ENCODE results near the gene EML4. TPM values are rescaled to one million over a fixed set of nuclear protein-coding genes. Genes with fewer than 3 reads are reported as not detected.

EML4 gene
- total and polyA plus RNA-seq, 10 of the 15 experiments (the other 5 are each of a cell fraction or from before 2014, with no cell fraction given), result 23.1 to 91.3 (median 77.4) TPM

DNA sequence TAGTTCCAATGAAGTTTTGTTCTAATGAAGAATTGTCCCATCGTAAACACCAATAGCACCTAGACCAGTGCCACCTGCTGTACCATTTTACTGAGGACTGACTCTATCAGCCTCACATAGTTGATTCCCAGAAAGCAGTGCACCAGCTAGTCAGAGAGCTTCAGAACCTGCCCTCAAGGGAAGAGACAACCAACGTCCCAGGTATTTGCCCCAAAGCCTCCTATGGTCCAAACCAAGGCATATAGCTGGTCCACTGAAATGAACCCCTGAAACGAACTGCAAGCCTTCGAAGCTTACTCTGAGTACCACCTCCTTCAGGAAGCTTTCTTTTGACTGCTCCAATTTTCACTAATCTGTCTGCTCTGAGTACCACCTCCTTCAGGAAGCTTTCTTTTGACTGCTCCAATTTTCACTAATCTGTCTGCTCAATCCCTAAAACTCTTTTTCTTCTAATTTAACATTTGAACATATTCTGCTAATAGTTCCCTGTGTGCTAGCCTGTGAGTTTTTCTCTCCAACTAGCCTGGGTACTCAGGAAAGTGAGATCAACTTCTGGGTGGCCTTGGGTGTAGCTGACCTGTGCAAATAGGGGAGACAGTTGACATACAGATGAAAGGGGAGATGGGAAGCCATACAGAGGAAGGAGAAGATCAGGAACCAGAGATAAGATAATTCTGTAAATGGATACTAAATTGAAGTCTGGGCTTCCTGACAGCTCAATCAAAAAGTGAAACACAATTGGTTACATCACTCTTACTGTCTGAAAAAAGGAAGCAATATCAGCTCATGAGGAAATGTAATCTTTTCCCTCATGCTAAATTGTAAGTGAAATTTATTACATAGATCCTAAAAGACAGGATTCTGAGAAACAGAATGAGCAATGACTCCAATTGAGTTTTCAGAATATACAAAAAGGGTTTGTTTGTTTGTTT lies 33.5 kb upstream of the EML4 start (continued):
- TF ChIP-seq, protein P1, sequence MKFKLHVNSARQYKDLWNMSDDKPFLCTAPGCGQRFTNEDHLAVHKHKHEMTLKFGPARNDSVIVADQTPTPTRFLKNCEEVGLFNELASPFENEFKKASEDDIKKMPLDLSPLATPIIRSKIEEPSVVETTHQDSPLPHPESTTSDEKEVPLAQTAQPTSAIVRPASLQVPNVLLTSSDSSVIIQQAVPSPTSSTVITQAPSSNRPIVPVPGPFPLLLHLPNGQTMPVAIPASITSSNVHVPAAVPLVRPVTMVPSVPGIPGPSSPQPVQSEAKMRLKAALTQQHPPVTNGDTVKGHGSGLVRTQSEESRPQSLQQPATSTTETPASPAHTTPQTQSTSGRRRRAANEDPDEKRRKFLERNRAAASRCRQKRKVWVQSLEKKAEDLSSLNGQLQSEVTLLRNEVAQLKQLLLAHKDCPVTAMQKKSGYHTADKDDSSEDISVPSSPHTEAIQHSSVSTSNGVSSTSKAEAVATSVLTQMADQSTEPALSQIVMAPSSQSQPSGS (IDR thresholded peaks at IDR 0.05; ENCODE audit: low read length), result peak; percentile 52; the same call in 1 of the 2 replicates

DNA sequence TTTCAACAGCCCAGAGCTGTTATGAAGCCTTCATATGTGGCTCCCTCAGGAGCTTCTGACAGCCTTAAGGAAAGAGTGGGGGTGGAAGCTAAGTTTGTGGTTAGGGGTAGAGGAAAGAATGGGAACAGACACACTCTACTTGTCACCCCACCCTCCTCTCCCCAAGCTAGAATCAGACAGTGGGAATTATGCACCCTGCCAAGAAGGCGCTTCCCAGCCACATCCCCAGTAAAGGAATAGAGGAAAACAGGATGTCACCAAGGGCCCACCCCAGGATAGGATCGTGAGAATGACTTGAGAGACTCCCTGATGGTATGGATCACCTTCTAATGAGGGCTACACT lies 32.4 kb upstream of the EML4 start:
- DNase-seq (ENCODE audit: low read depth, low spot score) (no peak), ATAC-seq (no peak), FAIRE-seq (no peak)
- 96% methylated on average over 2 of the region's 2 CpGs for WGBS (ENCODE audit: insufficient coverage, insufficient replicate concordance, low lambda C conversion rate, missing lambda C conversion rate)
- no peaks in the 10 kb centered on the region for H3K36me3 ChIP-seq (ENCODE audit: control insufficient read depth in 2 of 2, insufficient read depth in 2 of 2, low read length in 1 of 2)
- H3K4me3 ChIP-seq, result no peak overlapping the region
- ChIA-PET POLR2A (interaction anchor here (0.6 to 2.4 kb wide), 6 partner anchors 8 to 149 kb away, joined by 3 to 13 read pairs (median 4); no protein-coding TSS in a partner anchor), CTCF (interaction anchor here (0.6 to 3.3 kb wide), 7 partner anchors 9 to 286 kb away, joined by 3 to 15 read pairs (median 3); no protein-coding TSS in a partner anchor), RAD21 (ENCODE audit: unreplicated experiment) (interaction anchor here (0.7 to 2.6 kb wide), 5 partner anchors 30 to 36 kb away, joined by 3 to 11 read pairs (median 3); partner anchors contain the start of gene EML4), SMC1A (ENCODE audit: uncharacterized antibody, unreplicated experiment) (interaction anchor here (0.9 to 2.8 kb wide), 7 partner anchors 9 to 102 kb away, joined by 3 to 21 read pairs (median 13); no protein-coding TSS in a partner anchor)
- no TSS peak for BruUV-seq (replicated peaks)
- H4K20me1 ChIP-seq (ENCODE audit: control insufficient read depth, insufficient read depth), result no peaks in the 10 kb centered on the region
- no peak overlapping the region for H3K4me2 ChIP-seq (ENCODE audit: control insufficient read depth, insufficient read depth)
- no peaks in the 10 kb centered on the region for H3K79me2 ChIP-seq (ENCODE audit: control insufficient read depth, insufficient read depth, low read length)
- H3K9ac ChIP-seq (ENCODE audit: control insufficient read depth, insufficient read depth, low read length), result no peak overlapping the region
- no peaks in the 10 kb centered on the region for H3K9me3 ChIP-seq (replicated peaks; ENCODE audit: control insufficient read depth, insufficient read depth, low read length)
- H3K4me1 ChIP-seq (ENCODE audit: control insufficient read depth, insufficient read depth, low read length), result peaks cover 28% of the 10 kb centered on the region
- no peaks in the 10 kb centered on the region for H3K27me3 ChIP-seq (replicated peaks in 1 of 2; ENCODE audit: control insufficient read depth in 2 of 2, insufficient read depth in 2 of 2, low read length in 1 of 2)
- no peak overlapping the region for H3K27ac ChIP-seq (ENCODE audit: control insufficient read depth, insufficient read depth)
- in situ Hi-C loops (cut with MboI), result no loop called here
- no peak overlapping the region for H2AFZ ChIP-seq (ENCODE audit: control insufficient read depth, low read depth, low read length)
- intact Hi-C loops (cut with micrococcal nuclease; ENCODE audit: unreplicated experiment), result no loop called here
- TF ChIP-seq, protein P2, sequence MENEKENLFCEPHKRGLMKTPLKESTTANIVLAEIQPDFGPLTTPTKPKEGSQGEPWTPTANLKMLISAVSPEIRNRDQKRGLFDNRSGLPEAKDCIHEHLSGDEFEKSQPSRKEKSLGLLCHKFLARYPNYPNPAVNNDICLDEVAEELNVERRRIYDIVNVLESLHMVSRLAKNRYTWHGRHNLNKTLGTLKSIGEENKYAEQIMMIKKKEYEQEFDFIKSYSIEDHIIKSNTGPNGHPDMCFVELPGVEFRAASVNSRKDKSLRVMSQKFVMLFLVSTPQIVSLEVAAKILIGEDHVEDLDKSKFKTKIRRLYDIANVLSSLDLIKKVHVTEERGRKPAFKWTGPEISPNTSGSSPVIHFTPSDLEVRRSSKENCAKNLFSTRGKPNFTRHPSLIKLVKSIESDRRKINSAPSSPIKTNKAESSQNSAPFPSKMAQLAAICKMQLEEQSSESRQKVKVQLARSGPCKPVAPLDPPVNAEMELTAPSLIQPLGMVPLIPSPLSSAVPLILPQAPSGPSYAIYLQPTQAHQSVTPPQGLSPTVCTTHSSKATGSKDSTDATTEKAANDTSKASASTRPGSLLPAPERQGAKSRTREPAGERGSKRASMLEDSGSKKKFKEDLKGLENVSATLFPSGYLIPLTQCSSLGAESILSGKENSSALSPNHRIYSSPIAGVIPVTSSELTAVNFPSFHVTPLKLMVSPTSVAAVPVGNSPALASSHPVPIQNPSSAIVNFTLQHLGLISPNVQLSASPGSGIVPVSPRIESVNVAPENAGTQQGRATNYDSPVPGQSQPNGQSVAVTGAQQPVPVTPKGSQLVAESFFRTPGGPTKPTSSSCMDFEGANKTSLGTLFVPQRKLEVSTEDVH (IDR thresholded peaks at IDR 0.05; ENCODE audit: low read depth, partially characterized antibody), result no peak
- TF ChIP-seq, protein P3, sequence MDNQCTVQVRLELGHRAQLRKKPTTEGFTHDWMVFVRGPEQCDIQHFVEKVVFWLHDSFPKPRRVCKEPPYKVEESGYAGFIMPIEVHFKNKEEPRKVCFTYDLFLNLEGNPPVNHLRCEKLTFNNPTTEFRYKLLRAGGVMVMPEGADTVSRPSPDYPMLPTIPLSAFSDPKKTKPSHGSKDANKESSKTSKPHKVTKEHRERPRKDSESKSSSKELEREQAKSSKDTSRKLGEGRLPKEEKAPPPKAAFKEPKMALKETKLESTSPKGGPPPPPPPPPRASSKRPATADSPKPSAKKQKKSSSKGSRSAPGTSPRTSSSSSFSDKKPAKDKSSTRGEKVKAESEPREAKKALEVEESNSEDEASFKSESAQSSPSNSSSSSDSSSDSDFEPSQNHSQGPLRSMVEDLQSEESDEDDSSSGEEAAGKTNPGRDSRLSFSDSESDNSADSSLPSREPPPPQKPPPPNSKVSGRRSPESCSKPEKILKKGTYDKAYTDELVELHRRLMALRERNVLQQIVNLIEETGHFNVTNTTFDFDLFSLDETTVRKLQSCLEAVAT (IDR thresholded peaks at IDR 0.05), result no peak
- TF ChIP-seq EGR1 (IDR thresholded peaks at IDR 0.05; ENCODE audit: borderline replicate concordance in 1 of 2, low read depth in 2 of 2, low read length in 2 of 2) (no peak), NFYB (IDR thresholded peaks at IDR 0.05; ENCODE audit: insufficient read depth, low read depth, low read length) (no peak), CHD2 (IDR thresholded peaks at IDR 0.05; ENCODE audit: borderline replicate concordance, low read depth, low read length) (no peak), EP300 (IDR thresholded peaks at IDR 0.05; ENCODE audit: borderline replicate concordance in 1 of 2, control insufficient read depth in 1 of 2, low read depth in 2 of 2, low read length in 2 of 2) (no peak), SREBF1 (IDR thresholded peaks at IDR 0.05; ENCODE audit: low read length) (no peak), EED (IDR thresholded peaks at IDR 0.05; ENCODE audit: low read depth) (no peak), PAX8 (IDR thresholded peaks at IDR 0.05) (no peak), TCF12 (IDR thresholded peaks at IDR 0.05; ENCODE audit: low read depth, low read length) (no peak), NR2C1 (IDR thresholded peaks at IDR 0.05) (no peak)
- TF ChIP-seq, protein P4, sequence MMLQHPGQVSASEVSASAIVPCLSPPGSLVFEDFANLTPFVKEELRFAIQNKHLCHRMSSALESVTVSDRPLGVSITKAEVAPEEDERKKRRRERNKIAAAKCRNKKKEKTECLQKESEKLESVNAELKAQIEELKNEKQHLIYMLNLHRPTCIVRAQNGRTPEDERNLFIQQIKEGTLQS (IDR thresholded peaks at IDR 0.05; ENCODE audit: borderline replicate concordance, extremely low read depth, low read depth, low read length), result no peak
- TF ChIP-seq, protein P5, sequence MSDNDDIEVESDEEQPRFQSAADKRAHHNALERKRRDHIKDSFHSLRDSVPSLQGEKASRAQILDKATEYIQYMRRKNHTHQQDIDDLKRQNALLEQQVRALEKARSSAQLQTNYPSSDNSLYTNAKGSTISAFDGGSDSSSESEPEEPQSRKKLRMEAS (IDR thresholded peaks at IDR 0.05; ENCODE audit: low read depth, low read length), result no peak
